NCI-H1930 (cell line): Measurements from ENCODE around the gene SKAP1.
A peak's percentile ranks its signal among the peaks of the same experiment; 100 is the strongest.
"Not testable (repeated sequence)": the region's sequence is repeated elsewhere in the genome, so short reads cannot be mapped to it uniquely, and the experiment has no call there.

Source experiments
- DNase-seq, 2 experiments: peaks; one replicate each; lab custom pipeline; 2025; lab: John Stamatoyannopoulos, UW

The SKAP1 gene

GRCh38 chr17:48413613-48414405, 16.2 kb downstream of the SKAP1 start:
- no peak for DNase-seq

DNA sequence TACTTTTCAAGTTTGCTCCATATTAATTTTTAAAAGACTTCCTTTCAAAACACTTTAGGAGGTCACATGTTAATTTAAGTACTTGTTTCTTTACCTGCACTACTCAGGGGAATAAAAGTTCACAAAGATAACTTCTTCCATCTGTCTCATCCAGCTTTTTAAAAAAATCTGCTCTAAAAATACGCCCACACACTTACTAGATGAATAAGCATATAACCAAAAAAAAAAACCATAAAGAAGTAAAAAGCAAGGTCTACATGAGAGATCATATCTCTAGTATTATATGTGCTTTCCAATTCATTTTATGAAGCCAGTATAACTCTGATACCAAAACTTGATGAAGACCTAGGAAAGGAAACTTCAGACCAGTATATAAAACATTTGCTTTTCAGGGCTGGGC, 17.2 kb downstream of the SKAP1 start:
- DNase-seq: no peak

GRCh38 chr17:48410821-48411220, 19.2 kb downstream of the SKAP1 start:
- not testable (repeated sequence) for DNase-seq

GRCh38 chr17:48409607-48410006, 20.4 kb downstream of the SKAP1 start:
- DNase-seq: no peak

DNA sequence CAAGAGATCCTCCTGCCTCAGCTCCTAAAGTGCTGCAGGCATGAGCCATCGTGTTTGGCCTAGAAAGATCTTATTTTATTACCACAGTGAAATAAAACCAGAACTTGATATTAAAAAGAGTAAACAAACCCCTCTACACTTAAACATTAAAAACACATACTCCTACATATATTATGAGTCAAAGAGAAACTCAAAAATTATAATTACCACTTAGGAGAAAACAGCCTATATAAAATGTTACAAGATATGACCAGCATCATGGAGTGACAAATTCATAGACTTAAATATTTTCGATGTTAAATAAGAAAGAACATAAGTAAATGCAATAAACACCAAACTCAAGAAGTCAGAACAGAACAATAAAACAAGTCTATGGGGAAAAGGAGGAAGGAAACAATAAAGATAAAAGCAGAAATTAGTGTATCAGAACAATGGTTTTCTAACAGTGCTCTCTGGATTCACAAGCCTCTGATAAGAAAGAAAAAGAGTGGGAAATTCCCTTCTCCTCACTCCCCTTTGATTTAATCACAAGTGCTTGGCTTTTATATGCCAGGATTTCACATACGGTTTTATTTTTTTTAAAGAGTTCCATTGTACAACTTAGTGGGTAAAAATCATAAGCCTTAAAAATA, 23.0 kb downstream of the SKAP1 start:
- no peak for DNase-seq

GRCh38 chr17:48394821-48395220, 35.2 kb downstream of the SKAP1 start:
- DNase-seq: no peak

GRCh38 chr17:48393283-48393682, 36.7 kb downstream of the SKAP1 start:
- DNase-seq: no peak

- DNase-seq: no peak
Measured at GRCh38 chr17:48392857-48393256, 37.2 kb downstream of the SKAP1 start.

GRCh38 chr17:48391444-48391843, 38.6 kb downstream of the SKAP1 start:
- DNase-seq: no peak

GRCh38 chr17:48389903-48390302, 40.1 kb downstream of the SKAP1 start:
- DNase-seq: no peak

DNA sequence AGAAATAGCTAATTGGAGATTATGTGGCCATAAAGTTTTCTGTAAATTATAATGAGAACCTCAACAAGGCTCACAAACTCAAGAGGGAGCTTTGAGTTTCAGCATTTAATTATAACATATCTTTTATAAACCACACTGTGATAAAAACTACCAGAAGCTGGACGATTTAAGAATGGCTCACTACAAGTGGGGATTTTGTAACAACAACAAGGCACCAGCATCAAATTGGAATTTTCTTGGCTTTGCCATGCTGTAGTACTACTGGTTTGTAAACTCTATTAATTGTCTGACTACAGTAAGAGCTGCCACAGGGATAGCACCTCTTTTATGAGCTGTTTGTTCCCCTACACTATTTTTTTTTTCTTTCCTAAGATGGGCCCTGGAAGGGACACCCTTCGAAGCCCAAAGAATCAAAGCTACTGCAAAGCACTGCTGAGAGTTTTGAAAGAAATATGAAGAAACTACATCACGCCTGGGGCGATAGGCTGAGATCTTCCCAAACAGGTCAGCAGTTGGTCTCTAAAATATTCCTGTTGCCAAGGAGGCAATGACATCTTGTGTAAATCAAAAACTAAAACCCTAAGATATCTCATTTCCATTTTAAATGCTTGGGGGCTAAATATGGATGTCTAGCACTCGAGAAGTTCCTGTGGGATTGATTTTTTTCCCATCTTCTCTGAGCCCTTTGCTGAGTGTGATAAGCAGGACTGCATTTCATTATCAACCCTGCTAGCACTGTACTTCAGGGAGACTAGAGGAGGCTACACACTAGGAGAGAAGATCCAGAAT, 40.9 kb downstream of the SKAP1 start:
- DNase-seq: no peak

DNA sequence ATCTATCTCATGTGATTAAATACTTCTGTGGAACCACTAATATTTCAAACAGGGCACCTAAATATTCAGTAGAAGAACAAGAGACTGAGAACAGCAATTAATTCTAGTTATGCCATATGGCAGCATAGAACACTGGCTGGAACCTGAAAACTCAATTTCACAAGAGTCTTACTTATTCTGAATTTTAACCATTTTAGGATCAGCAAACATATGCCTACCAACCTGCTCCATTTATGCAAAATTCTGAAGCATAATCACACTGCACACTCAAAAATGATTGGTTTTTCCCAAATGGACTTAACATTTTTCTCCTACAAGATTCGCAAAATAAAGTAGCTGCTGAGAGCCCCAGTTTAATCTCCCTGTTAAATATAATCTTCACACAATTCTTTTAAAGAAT, 43.2 kb downstream of the SKAP1 start:
- no peak for DNase-seq

DNA sequence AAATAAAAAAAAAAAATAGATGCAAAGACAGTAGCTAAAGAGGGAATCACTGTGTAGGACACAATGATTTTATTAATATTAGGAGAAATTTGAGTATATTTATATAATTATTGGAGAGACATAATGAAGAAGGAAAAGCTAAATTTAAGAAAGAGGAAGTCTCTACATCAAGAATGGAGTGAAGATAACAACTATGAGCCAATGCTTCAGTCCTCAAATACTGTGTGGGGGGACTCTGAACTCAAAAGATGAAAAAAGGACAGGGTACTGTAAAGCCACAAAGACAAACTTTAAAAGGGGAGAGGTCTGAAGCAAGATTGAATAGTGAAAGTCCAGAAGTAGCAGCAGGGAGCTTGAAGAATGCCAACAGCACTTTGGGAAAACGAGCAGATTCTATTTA, 44.7 kb downstream of the SKAP1 start:
- DNase-seq: no peak

DNA sequence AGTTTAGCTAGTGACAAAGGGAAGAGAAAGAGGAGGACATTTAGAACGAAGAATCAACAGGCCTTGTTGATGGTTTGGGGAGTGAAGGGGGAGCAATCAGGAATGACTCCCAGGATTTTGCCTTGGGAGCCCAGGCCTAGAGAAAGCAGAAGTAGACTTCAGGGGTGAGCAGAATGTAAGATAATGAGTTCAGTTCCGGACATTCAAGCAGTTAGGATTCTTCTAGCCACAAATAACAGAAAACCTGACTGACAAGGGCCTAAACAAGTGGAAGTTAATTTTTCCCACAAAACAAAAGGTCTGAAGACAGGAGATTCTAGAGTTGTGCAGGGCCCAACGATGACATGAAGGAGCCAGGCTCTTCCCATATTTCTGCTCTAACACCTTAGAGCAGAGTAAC, 45.9 kb downstream of the SKAP1 start:
- DNase-seq: no peak

GRCh38 chr17:48382989-48383388, 47.0 kb downstream of the SKAP1 start:
- no peak for DNase-seq

- DNase-seq: no peak
Measured at GRCh38 chr17:48378708-48379392, 51.2 kb downstream of the SKAP1 start.

GRCh38 chr17:48378238-48378637, 51.8 kb downstream of the SKAP1 start:
- no peak for DNase-seq

DNA sequence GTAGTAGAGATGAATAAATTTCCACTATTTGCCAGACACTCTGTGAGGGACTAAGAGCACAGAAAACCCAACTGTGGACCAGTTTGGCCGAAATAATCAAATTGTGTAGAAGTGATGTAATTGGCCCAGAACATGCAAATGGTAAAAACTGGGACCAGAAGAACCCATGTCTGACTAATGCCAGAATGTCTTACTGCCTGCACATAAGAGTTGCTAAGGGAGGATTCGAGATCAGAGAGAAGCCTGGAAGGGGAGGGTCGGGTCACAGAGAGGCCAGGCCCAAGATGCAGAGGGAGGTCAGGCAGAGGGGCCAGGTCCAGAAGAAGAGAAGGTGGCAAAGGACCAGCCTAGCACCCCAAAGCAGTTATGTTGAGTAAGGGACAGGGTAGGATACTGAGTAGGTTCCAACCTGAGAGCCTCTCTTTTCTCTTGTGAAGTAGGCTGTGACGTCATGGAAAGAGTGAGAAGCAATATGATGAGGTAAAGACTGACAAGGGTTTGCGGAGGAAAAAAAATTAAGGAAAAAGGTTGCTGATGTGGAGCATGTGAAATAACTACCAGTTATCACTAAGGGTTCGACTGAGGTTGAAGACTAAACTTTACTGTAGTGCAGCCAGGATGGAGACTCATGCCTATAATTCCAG, 53.2 kb downstream of the SKAP1 start:
- no peak for DNase-seq

GRCh38 chr17:48375356-48375755, 54.7 kb downstream of the SKAP1 start:
- no peak for DNase-seq

- DNase-seq: peak in 1 of 2 experiments; percentile 38
Measured at GRCh38 chr17:48374650-48375230, 55.3 kb downstream of the SKAP1 start.

- no peak for DNase-seq
Measured at GRCh38 chr17:48373883-48374282, 56.1 kb downstream of the SKAP1 start.
